SHP77 (cell line): ENCODE data around the gene MRPL54.
"Not testable (repeated sequence)": the region's sequence is repeated elsewhere in the genome, so short reads cannot be mapped to it uniquely, and the experiment has no call there.

ENCODE experiments used
- DNase-seq, 2 experiments: peaks; one replicate each; lab custom pipeline; 2025; lab: John Stamatoyannopoulos, UW

The MRPL54 gene

GRCh38 chr19:3740431-3740830 is 22.1 kb upstream of the MRPL54 start:
- DNase-seq = no peak

- DNase-seq = no peak
These were observed 19.0 kb upstream of the MRPL54 start for GRCh38 chr19:3743486-3743885.

GRCh38 chr19:3745363-3746045 is 17.0 kb upstream of the MRPL54 start:
- DNase-seq = no peak

- DNase-seq = no peak
These were observed 16.0 kb upstream of the MRPL54 start for GRCh38 chr19:3746371-3747056.

GRCh38 chr19:3748965-3749364 is 13.5 kb upstream of the MRPL54 start:
- peak; percentile 8 to 14 for DNase-seq

GRCh38 chr19:3750211-3750610 is 12.3 kb upstream of the MRPL54 start:
- DNase-seq = no peak

GRCh38 chr19:3751236-3751635 is 11.2 kb upstream of the MRPL54 start:
- DNase-seq = no peak

- no peak for DNase-seq
These were observed 10.0 kb upstream of the MRPL54 start for GRCh38 chr19:3752492-3752891.

- DNase-seq = no peak
These were observed 8.7 kb upstream of the MRPL54 start for GRCh38 chr19:3753631-3754410.

- DNase-seq = not testable (repeated sequence)
These were observed 4.8 kb upstream of the MRPL54 start for GRCh38 chr19:3757705-3758104.

GRCh38 chr19:3758297-3758696 is 4.2 kb upstream of the MRPL54 start:
- not testable (repeated sequence) for DNase-seq

- DNase-seq = no peak
These were observed 2.8 kb upstream of the MRPL54 start for GRCh38 chr19:3759482-3760254.

GRCh38 chr19:3760871-3761361 is 1.6 kb upstream of the MRPL54 start:
- DNase-seq = no peak

GRCh38 chr19:3761382-3762129 is 926 bp upstream of the MRPL54 start, which contains the start of gene APBA3:
APBA3 (minus strand) TSS chr19:3761692; CDS start chr19:3760264, 1,428 bp downstream.
- DNase-seq = peak; percentile 92 to 94

GRCh38 chr19:3762130-3762473 is 380 bp upstream of the MRPL54 start:
- no peak for DNase-seq

- no peak for DNase-seq
These were observed 2.6 kb downstream of the MRPL54 start for GRCh38 chr19:3765121-3765520.

GRCh38 chr19:3765757-3766156 is 3.3 kb downstream of the MRPL54 start:
- DNase-seq = not testable (repeated sequence)

- no peak for DNase-seq
These were observed 4.0 kb downstream of the MRPL54 start for GRCh38 chr19:3766520-3766919.

- DNase-seq = no peak
These were observed 4.6 kb downstream of the MRPL54 start for GRCh38 chr19:3767050-3767449.

GRCh38 chr19:3768015-3768747 is 5.7 kb downstream of the MRPL54 start:
- DNase-seq = no peak

- no peak for DNase-seq
These were observed 6.2 kb downstream of the MRPL54 start for GRCh38 chr19:3768748-3769099.
